ENCODE results near the gene MRPL58.

DNA sequence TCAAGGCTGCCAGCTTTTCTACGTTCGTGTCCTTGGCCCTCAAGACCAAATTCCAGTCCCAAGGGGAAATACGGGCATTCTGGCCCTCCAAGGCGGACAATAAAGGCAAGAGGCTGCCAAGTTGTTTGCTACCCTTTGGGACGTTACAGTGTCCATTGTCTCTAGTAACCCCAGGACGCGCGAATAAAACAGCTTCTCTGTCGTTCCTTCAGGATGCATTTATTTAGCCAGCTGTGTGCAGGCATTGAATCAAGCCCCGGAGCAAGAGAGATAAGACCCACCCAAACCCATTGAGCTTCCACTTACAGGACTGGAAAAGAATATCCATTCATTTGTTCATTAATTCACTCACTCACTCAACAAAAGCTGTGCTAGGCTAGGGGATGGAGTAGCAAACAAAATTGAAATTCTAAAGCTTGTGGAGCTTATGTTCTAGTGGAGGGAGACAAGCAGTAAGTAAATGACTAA is 656 bp downstream of the MRPL58 start:
- TF ChIP-seq SP1 (IDR thresholded peaks at IDR 0.05; ENCODE audit: low read depth, low read length), result no peak
- TF ChIP-seq SIN3A (IDR thresholded peaks at IDR 0.05; ENCODE audit: low read depth, low read length), result no peak
- no peak for TF ChIP-seq ESRRA (IDR thresholded peaks at IDR 0.05; ENCODE audit: low read length)
- TF ChIP-seq, protein P1, sequence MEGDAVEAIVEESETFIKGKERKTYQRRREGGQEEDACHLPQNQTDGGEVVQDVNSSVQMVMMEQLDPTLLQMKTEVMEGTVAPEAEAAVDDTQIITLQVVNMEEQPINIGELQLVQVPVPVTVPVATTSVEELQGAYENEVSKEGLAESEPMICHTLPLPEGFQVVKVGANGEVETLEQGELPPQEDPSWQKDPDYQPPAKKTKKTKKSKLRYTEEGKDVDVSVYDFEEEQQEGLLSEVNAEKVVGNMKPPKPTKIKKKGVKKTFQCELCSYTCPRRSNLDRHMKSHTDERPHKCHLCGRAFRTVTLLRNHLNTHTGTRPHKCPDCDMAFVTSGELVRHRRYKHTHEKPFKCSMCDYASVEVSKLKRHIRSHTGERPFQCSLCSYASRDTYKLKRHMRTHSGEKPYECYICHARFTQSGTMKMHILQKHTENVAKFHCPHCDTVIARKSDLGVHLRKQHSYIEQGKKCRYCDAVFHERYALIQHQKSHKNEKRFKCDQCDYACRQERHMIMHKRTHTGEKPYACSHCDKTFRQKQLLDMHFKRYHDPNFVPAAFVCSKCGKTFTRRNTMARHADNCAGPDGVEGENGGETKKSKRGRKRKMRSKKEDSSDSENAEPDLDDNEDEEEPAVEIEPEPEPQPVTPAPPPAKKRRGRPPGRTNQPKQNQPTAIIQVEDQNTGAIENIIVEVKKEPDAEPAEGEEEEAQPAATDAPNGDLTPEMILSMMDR (IDR thresholded peaks at IDR 0.05 in 2 of 3, conservative IDR thresholded peaks at IDR 0.05 in 1 of 3; ENCODE audit: control insufficient read depth in 2 of 3, extremely low read depth in 1 of 3, insufficient read depth in 1 of 3, low read depth in 3 of 3, low read length in 3 of 3), result no peak
- TF ChIP-seq CHD2 (IDR thresholded peaks at IDR 0.05; ENCODE audit: borderline replicate concordance, low read depth, low read length), result no peak
- TF ChIP-seq POLR2A (IDR thresholded peaks at IDR 0.05; ENCODE audit: low read depth, low read length), result no peak
- no peak for TF ChIP-seq HDAC6 (IDR thresholded peaks at IDR 0.05; ENCODE audit: unreplicated experiment)
- no peak for TF ChIP-seq CBX3 (IDR thresholded peaks at IDR 0.05; ENCODE audit: borderline replicate concordance, low read depth)
- TF ChIP-seq, protein P2, sequence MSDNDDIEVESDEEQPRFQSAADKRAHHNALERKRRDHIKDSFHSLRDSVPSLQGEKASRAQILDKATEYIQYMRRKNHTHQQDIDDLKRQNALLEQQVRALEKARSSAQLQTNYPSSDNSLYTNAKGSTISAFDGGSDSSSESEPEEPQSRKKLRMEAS (IDR thresholded peaks at IDR 0.05; ENCODE audit: low read depth, low read length), result no peak
- TF ChIP-seq JUNB (IDR thresholded peaks at IDR 0.05), result no peak
- TF ChIP-seq TCF3 (IDR thresholded peaks at IDR 0.05; ENCODE audit: borderline replicate concordance, insufficient read depth, low read depth, low read length), result no peak
- no peak for TF ChIP-seq PML (IDR thresholded peaks at IDR 0.05; ENCODE audit: low read length)

All from GM12878 (cell line).